Measurements from ENCODE around the gene GABRD.

GABRD gene

GRCh38 chr1:1987142-1987510 lies 32.0 kb upstream of the GABRD start:
- no peak for TF ChIP-seq CTCF (IDR thresholded peaks at IDR 0.05; ENCODE audit: low read depth, low read length)
- DNase-seq (ENCODE audit: extremely low read depth, low read depth): no peak

- no peak for TF ChIP-seq CTCF (IDR thresholded peaks at IDR 0.05; ENCODE audit: low read depth, low read length)
- DNase-seq (ENCODE audit: extremely low read depth, low read depth): no peak
Measured at GRCh38 chr1:1988061-1988945, 30.8 kb upstream of the GABRD start.

GRCh38 chr1:1989102-1989542 lies 30.0 kb upstream of the GABRD start:
- TF ChIP-seq CTCF (IDR thresholded peaks at IDR 0.05; ENCODE audit: low read depth, low read length): no peak
- DNase-seq (ENCODE audit: extremely low read depth, low read depth): no peak

GRCh38 chr1:1989789-1990188 lies 29.4 kb upstream of the GABRD start:
- no peak for TF ChIP-seq CTCF (IDR thresholded peaks at IDR 0.05; ENCODE audit: low read depth, low read length)
- DNase-seq (ENCODE audit: extremely low read depth, low read depth): no peak

- no peak for TF ChIP-seq CTCF (IDR thresholded peaks at IDR 0.05; ENCODE audit: low read depth, low read length)
- no peak for DNase-seq (ENCODE audit: extremely low read depth, low read depth)
Measured at GRCh38 chr1:1990222-1990621, 28.9 kb upstream of the GABRD start.

- TF ChIP-seq CTCF (IDR thresholded peaks at IDR 0.05; ENCODE audit: low read depth, low read length): no peak
- DNase-seq (ENCODE audit: extremely low read depth, low read depth): no peak
Measured at GRCh38 chr1:1994536-1994935, 24.6 kb upstream of the GABRD start.

GRCh38 chr1:1996207-1996651 lies 22.9 kb upstream of the GABRD start:
- DNase-seq (ENCODE audit: extremely low read depth, low read depth): no peak

More at GRCh38 chr1:1996207-1996651, 22.9 kb upstream of the GABRD start:
- no peak for TF ChIP-seq CTCF (IDR thresholded peaks at IDR 0.05; ENCODE audit: low read depth, low read length)
